Left lobe of liver (tissue), 2 donors: ENCODE data around the gene FAM81B. TPM values are rescaled to one million over a fixed set of nuclear protein-coding genes. Genes with fewer than 3 reads are reported as not detected.

Experiments used
- ATAC-seq: fragments of 200-7000 bp; cut with Tn5 transposase; one replicate; pipeline ENCODE4 v1.9.1; 2020; ENCODE audit warnings: mild to moderate bottlenecking, moderate library complexity
- DNase-seq: peaks from one replicate; pipeline ENCODE4 v3.0.0-alpha.2; 2020; ENCODE audit warnings: low spot score
- total RNA-seq: library from RNA; stranded (reverse); gene quantifications from one replicate; pipeline ENCODE4 v1.2.1, GENCODE V29; 2021
- donor health status: DM: no; HTN: no; CAD: no; lungs with moderate emphysema.
- donor health status: DM: no; HTN: yes; CAD: no.

Gene FAM81B
- total RNA-seq, 1 donor from 2014 or later, result not detected

DNA sequence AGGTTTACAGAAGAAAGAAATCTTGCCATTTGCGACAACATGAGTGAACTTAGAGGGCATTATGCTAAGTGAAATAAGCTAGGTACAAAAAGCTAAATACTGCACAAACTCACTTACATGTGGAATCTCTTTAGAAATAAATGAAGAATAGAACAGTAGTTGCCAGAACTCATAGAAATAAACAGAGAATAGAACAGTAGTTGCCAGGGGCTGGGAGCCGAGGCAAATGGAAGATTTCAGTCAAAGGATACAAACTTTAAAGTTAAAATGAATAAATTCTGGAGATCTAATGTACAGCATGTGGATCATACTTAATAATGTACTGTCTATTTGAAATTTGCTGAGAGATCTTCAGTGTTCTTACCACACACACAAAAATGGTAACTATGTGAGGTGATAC lies 63.4 kb downstream of the FAM81B start:
- ATAC-seq (no peak), DNase-seq (no peak)

DNA sequence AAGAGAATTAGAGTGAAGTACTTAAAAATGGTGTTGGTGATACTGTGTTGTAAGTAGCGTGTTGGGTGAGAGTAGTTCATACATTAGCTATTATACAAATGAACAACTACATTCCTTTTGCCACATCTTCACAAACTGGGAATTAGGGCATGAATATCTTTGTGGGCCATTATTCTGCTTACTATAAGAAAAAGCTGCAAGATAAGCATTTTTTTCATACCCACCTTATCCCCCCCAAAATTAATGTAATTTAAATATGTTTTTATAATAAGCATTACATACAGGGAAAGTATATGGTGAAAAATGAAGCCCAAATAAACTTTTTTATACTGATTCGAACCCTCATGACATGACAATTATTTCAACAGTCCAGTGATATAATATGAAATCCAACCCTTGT lies 69.5 kb downstream of the FAM81B start:
- DNase-seq (no peak), ATAC-seq (no peak)

DNA sequence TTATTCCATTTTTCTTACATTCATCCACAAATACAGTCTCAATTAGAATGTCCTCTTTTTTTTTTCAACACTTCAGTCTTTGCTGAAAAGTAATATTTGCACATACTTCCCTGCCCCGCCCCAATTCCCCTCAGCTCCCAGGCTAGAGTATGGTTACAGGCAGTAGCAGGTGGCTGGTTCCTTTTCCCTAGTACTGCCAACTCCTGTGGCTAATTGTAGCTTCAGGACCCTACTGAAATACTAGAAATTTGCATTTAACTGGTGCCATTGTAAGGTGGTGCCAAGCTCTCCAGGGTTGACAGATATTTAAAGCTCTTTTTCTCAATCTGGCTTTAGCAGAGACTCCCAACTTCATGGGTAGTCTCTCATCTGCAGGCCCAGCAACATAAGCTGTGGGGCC lies 80.3 kb downstream of the FAM81B start:
- no peak for ATAC-seq

DNA sequence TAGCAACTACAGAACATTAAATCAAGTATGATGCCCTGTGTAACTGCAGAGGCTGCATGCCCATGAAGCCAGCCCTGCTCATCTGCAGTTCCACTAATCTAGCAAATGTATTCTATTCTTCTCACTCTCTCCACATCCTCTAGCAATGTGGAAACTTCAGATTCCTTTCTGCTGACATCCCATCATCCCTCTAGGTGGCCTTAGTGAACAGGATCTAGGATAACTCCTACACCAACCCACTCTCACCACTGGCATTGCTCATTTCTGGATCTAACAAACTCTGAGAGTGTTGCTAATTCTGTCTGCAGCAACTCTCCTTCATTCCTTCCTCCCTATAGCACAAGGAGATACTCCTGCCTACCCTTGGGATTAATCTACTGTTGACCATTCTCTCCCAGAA lies 80.8 kb downstream of the FAM81B start:
- no peak for ATAC-seq
- no peak for DNase-seq

More for the DNA sequence above, 80.3 kb downstream of the FAM81B start:
- no peak for DNase-seq

- ATAC-seq (no peak), DNase-seq (no peak)
Measured at GRCh38 chr5:95484421-95484820, 93.3 kb downstream of the FAM81B start.

DNA sequence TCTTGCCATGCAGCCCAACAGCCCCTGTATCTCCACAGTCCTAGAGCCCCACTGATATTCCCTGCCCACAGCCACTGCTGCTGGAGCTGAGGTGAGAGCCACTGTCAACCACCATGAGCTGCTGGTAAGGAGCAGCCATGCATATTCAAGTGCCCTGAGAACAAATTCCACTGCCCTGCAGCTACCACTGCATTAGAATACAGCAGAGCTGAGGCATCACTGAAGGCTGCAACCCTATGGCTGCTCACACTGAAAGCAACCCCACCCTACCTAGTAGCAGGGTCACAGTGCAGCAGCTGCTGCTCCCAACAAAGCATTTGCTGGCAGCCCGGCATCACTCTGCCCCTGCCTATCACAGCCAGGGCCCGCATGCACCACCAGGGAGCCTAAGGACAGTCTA lies 95.0 kb downstream of the FAM81B start:
- ATAC-seq (no peak), DNase-seq (no peak)

DNA sequence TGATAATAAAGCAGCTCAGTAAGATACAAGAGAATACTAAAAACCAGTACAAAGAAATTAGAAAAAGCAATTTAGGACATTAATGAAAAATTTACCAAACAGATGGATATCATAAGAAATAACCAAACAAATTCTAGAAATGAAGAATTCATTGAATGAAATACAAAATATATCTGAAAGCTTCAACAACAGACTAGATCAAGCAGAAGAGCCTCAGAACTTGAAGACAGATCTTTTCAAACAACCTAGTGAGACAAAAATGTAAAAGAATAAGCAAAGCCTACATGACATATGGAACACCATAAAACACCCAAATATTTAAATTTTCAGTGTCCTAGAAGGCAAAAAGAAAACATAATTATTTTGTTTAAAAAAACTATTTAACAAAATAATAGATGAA lies 96.7 kb downstream of the FAM81B start:
- no peak for DNase-seq
- no peak for ATAC-seq

Other genes starting within 250 kb of the FAM81B start
- 1.3 TPM for gene MCTP1, start 106.3 kb upstream of the FAM81B start, total RNA-seq
- gene SKIC3, start 163.6 kb downstream of the FAM81B start, total RNA-seq, result 32.6 TPM
- gene ARSK, start 163.7 kb downstream of the FAM81B start, total RNA-seq, result 3.9 TPM
- 0.23 TPM for gene GPR150, start 228.7 kb downstream of the FAM81B start, total RNA-seq